BJ (cell line): ENCODE results near the gene CIDEA. TPM values are rescaled to one million over a fixed set of nuclear protein-coding genes. Genes with fewer than 3 reads are reported as not detected.

ENCODE experiments used
- CTCF ChIA-PET: fragments of 350-600 bp; formaldehyde crosslinking; extraction: SDS; loops from one replicate; lab custom pipeline; 2021; ENCODE audit warnings: antibody characterized with exemption, inconsistent platforms; lab: Yijun Ruan, JAX
- POLR2A ChIA-PET: fragments of 300-600 bp; sonication (Branson Sonifier 250); formaldehyde crosslinking; extraction: SDS; loops from one replicate; lab custom pipeline; 2021; ENCODE audit warnings: antibody characterized with exemption; lab: Charles Lee
- DNase-seq: peaks from one replicate; pipeline ENCODE4 v3.0.0-alpha.2; 2011; ENCODE audit warnings: low read depth
- H3K27me3 ChIP-seq: 2 replicates; pipeline ENCODE4 v1.6.0; 2011; ENCODE audit warnings: low read length; ENCODE audit not compliant: control insufficient read depth, insufficient read depth
- H3K36me3 ChIP-seq: 2 replicates; pipeline ENCODE4 v1.5.1; 2011; ENCODE audit warnings: low read length; ENCODE audit not compliant: control insufficient read depth, insufficient read depth
- H3K4me3 ChIP-seq: 2 replicates; pipeline ENCODE4 v1.5.1; 2011; ENCODE audit warnings: low read depth, mild to moderate bottlenecking, control low read depth, low read length
- CTCF ChIP-seq: IDR thresholded peaks from 2 replicates; pipeline ENCODE4 v1.5.1; 2011; ENCODE audit warnings: low read depth, mild to moderate bottlenecking, control low read depth, inconsistent platforms, low read length, moderate library complexity; ENCODE audit not compliant: insufficient read depth
- polyA plus RNA-seq: library from polyadenylated mRNA; depleted of rRNA; stranded (reverse); fragments of >200 nt; gene quantifications from 2 replicates; pipeline ENCODE4 v1.2.3, GENCODE V29; 2011

Gene CIDEA
- polyA plus RNA-seq, 1 experiment = not detected

- TF ChIP-seq CTCF = no peak
- Histone ChIP-seq H3K36me3 (no peaks in the 10 kb centered on the region), H3K27me3 (peaks cover 8% of the 10 kb centered on the region), H3K4me3 (no peak overlapping the region)
- ChIA-PET CTCF (interaction anchor here (1.6 to 3.8 kb wide), 2 partner anchors 9 kb away, joined by 3 to 20 read pairs; no protein-coding TSS in a partner anchor), POLR2A (no interaction called here)
- no peak for DNase-seq
Observed at GRCh38 chr18:12245793-12246135, 8.4 kb upstream of the CIDEA start.

GRCh38 chr18:12246849-12247808 is 7.0 kb upstream of the CIDEA start:
- no peaks in the 10 kb centered on the region for H3K36me3 ChIP-seq
- TF ChIP-seq CTCF = peak; percentile 26
- DNase-seq = no peak
- no peak overlapping the region for H3K4me3 ChIP-seq
- CTCF ChIA-PET = interaction anchor here (0.7 to 3.8 kb wide), 5 partner anchors 9 to 306 kb away, joined by 3 to 20 read pairs (median 4); no protein-coding TSS in a partner anchor
- H3K27me3 ChIP-seq = peaks cover 12% of the 10 kb centered on the region
- POLR2A ChIA-PET = interaction anchor here (0.5 kb wide), 1 partner anchor 29 kb away, joined by 4 read pairs; no protein-coding TSS in a partner anchor

GRCh38 chr18:12247946-12248345 is 6.2 kb upstream of the CIDEA start:
- Histone ChIP-seq H3K4me3 (no peak overlapping the region), H3K36me3 (no peaks in the 10 kb centered on the region), H3K27me3 (peaks cover 16% of the 10 kb centered on the region)
- ChIA-PET CTCF (interaction anchor here (0.8 to 3.8 kb wide), 4 partner anchors 9 to 307 kb away, joined by 3 to 20 read pairs (median 4); no protein-coding TSS in a partner anchor), POLR2A (interaction anchor here (0.5 kb wide), 1 partner anchor 28 kb away, joined by 4 read pairs; no protein-coding TSS in a partner anchor)
- DNase-seq = no peak
- TF ChIP-seq CTCF = no peak

GRCh38 chr18:12248926-12249720 is 5.0 kb upstream of the CIDEA start:
- no peak for DNase-seq
- H3K4me3 ChIP-seq = no peak overlapping the region
- ChIA-PET POLR2A (no interaction called here), CTCF (interaction anchor here (1.2 to 3.8 kb wide), 2 partner anchors 11 to 13 kb away, joined by 3 to 20 read pairs; no protein-coding TSS in a partner anchor)
- no peak for TF ChIP-seq CTCF
- H3K36me3 ChIP-seq = no peaks in the 10 kb centered on the region
- H3K27me3 ChIP-seq = peaks cover 27% of the 10 kb centered on the region

GRCh38 chr18:12251311-12251710 is 2.9 kb upstream of the CIDEA start:
- ChIA-PET POLR2A (no interaction called here), CTCF (interaction anchor here (0.7 to 1.3 kb wide), 3 partner anchors 10 to 59 kb away, joined by 3 read pairs; no protein-coding TSS in a partner anchor)
- no peak for TF ChIP-seq CTCF
- Histone ChIP-seq H3K4me3 (no peak overlapping the region), H3K36me3 (no peaks in the 10 kb centered on the region), H3K27me3 (peaks cover 34% of the 10 kb centered on the region)
- no peak for DNase-seq
